ENCODE measurements around the gene GNRHR. TPM values are rescaled to one million over a fixed set of nuclear protein-coding genes. Genes with fewer than 3 reads are reported as not detected.

Gene GNRHR
- total RNA-seq, 5 donors from 2014 or later (not counting 1 experiment from before 2014, with no cell fraction given) = not detected

Other genes with a start within 250 kb of the GNRHR start
- gene CENPC, start 208.9 kb downstream of the GNRHR start, total RNA-seq = 100 to 1,000 TPM in 1 of 5 donors, 10 to 100 TPM in 4; 38.4 to 101 (median 40.0) TPM
- 1 to 10 TPM; 1.6 to 8.0 (median 4.3) TPM for gene STAP1, start 195.7 kb downstream of the GNRHR start, total RNA-seq
- 10 to 100 TPM; 42.3 to 48.4 (median 43.0) TPM for gene UBA6, start 53.2 kb downstream of the GNRHR start, total RNA-seq
- gene TMPRSS11D, start 129.6 kb upstream of the GNRHR start, total RNA-seq = not detected
- gene TMPRSS11A, start 209.1 kb upstream of the GNRHR start, total RNA-seq = not detected

Measured in T-cell (primary cell).